SK-N-SH (cell line): ENCODE data around the gene VPS33B.

Experiments
- GABPA ChIP-seq: IDR thresholded peaks from 2 replicates; pipeline ENCODE4 v1.4.0; 2012; ENCODE audit warnings: low read depth, mild to moderate bottlenecking
- POLR2AphosphoS5 ChIP-seq: IDR thresholded peaks from 2 replicates; pipeline ENCODE4 v1.6.1; 2012; ENCODE audit warnings: low read depth, low read length
- RAD21 ChIP-seq: IDR thresholded peaks from 2 replicates; pipeline ENCODE4 v1.6.1; 2012; ENCODE audit warnings: mild to moderate bottlenecking, low read length
- TAF1 ChIP-seq: IDR thresholded peaks from 2 replicates; pipeline ENCODE4 v1.6.1; 2012; ENCODE audit warnings: low read depth, mild to moderate bottlenecking, low read length, moderate library complexity, borderline replicate concordance
- TF ChIP-seq, protein P1 (sequence below): fragments of 200-600 bp; sonication (generic); IDR thresholded peaks from 2 replicates; pipeline ENCODE4 v1.6.1; 2017; ENCODE audit warnings: antibody characterized with exemption, mild to moderate bottlenecking, moderate library complexity

DNA sequence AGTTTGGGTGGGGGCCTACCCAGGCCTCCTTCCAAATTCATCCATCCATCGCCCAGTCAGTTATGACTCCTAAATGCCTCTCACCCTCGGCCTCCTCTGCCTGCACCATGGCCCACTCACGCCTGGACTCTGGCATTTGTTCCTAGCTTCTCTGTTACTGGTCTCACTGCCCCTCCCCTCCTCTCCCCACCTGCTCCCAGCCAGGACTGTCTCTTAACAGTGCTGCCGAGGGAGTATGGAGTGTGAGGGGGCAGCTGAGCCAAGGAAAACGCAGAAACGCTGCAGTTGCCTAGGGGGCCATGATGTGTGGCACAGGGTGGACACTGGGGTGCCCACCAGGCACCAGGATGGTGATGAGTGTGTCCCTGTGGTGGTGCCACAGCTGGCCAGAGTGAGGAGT, 64.6 kb downstream of the VPS33B start:
- TF ChIP-seq, protein P1, sequence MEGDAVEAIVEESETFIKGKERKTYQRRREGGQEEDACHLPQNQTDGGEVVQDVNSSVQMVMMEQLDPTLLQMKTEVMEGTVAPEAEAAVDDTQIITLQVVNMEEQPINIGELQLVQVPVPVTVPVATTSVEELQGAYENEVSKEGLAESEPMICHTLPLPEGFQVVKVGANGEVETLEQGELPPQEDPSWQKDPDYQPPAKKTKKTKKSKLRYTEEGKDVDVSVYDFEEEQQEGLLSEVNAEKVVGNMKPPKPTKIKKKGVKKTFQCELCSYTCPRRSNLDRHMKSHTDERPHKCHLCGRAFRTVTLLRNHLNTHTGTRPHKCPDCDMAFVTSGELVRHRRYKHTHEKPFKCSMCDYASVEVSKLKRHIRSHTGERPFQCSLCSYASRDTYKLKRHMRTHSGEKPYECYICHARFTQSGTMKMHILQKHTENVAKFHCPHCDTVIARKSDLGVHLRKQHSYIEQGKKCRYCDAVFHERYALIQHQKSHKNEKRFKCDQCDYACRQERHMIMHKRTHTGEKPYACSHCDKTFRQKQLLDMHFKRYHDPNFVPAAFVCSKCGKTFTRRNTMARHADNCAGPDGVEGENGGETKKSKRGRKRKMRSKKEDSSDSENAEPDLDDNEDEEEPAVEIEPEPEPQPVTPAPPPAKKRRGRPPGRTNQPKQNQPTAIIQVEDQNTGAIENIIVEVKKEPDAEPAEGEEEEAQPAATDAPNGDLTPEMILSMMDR, result no peak
- TF ChIP-seq GABPA (no peak), RAD21 (no peak), TAF1 (no peak), POLR2AphosphoS5 (no peak)
